Small intestine (tissue), 7 donors: ENCODE measurements around the gene ATP1A3. TPM values are rescaled to one million over a fixed set of nuclear protein-coding genes. Genes with fewer than 3 reads are reported as not detected.
"Not testable (repeated sequence)": the region's sequence is repeated elsewhere in the genome, so short reads cannot be mapped to it uniquely, and the experiment has no call there.

Experiments
- DNase-seq, 2 donors: peaks; one replicate each; pipeline versions ENCODE4 v3.0.0 to v3.0.0-alpha.2; 2013
- FAIRE-seq: peaks from 2 replicates; lab custom pipeline; 2012; peaks lifted over from hg19 to GRCh38; lab: Jason Lieb, UNC
- H3K27ac ChIP-seq, 3 donors: one replicate each; pipeline ENCODE4 v1.5.1; 2013; ENCODE audit warnings: low read length in 2 of 3, mild to moderate bottlenecking in 2 of 3, control low read depth in 1 of 3, inconsistent platforms in 1 of 3, low read depth in 1 of 3, moderate library complexity in 1 of 3
- H3K27me3 ChIP-seq, 3 donors: one replicate each; pipeline ENCODE4 v1.6.1; 2013; ENCODE audit warnings: low read length in 3 of 3, inconsistent platforms in 1 of 3; ENCODE audit not compliant: control insufficient read depth in 3 of 3, insufficient read depth in 3 of 3
- H3K36me3 ChIP-seq, 3 donors: one replicate each; pipeline ENCODE4 v1.6.1; 2013; ENCODE audit warnings: low read length in 3 of 3, inconsistent platforms in 1 of 3, low read depth in 1 of 3, mild to moderate bottlenecking in 1 of 3, moderate library complexity in 1 of 3; ENCODE audit not compliant: control insufficient read depth in 3 of 3, insufficient read depth in 2 of 3
- H3K4me1 ChIP-seq, 3 donors: one replicate each; pipeline ENCODE4 v1.6.1; 2013; ENCODE audit warnings: low read length in 2 of 3, inconsistent platforms in 1 of 3, low read depth in 1 of 3, mild to moderate bottlenecking in 1 of 3, moderate library complexity in 1 of 3; ENCODE audit not compliant: control insufficient read depth in 3 of 3, insufficient read depth in 2 of 3
- H3K4me3 ChIP-seq, 3 donors: one replicate each; pipeline ENCODE4 v1.5.1; 2013; ENCODE audit warnings: low read length in 3 of 3, control low read depth in 1 of 3, inconsistent platforms in 1 of 3, low read depth in 1 of 3, mild to moderate bottlenecking in 1 of 3, moderate library complexity in 1 of 3
- H3K9me3 ChIP-seq, 2 donors: one replicate each; pipeline ENCODE4 v1.6.1; 2013; ENCODE audit warnings: low read depth in 1 of 2, low read length in 1 of 2; ENCODE audit not compliant: control insufficient read depth in 2 of 2, insufficient read depth in 1 of 2
- WGBS, 3 donors: extraction: QIAGEN DNeasy Blood & Tissue Kit; methylation state at CpG; one replicate each; pipeline ENCODE4 v1.1.7; 2013; 5-methylcytosine and 5-hydroxymethylcytosine counted together
- polyA plus RNA-seq, 4 donors: library from polyadenylated mRNA; stranded (reverse) in 3 of 4; unstranded in 1 of 4; fragments of 200-250 nt in 3 of 4; fragments of 120-200 nt in 1 of 4; gene quantifications; one replicate each; pipeline versions ENCODE4 v1.2.1 to v1.2.3, GENCODE V29; 2013
- donor health status: healthy with polysubstance abuse.
- donor health status: control.
- donor health status: control.
- donor health status: Bipolar disorder and iron deficiency.
- donor health status: healthy.

Gene ATP1A3
- polyA plus RNA-seq, 4 donors, result 0.81 to 4.3 (median 1.3) TPM; not detected in 1

DNA sequence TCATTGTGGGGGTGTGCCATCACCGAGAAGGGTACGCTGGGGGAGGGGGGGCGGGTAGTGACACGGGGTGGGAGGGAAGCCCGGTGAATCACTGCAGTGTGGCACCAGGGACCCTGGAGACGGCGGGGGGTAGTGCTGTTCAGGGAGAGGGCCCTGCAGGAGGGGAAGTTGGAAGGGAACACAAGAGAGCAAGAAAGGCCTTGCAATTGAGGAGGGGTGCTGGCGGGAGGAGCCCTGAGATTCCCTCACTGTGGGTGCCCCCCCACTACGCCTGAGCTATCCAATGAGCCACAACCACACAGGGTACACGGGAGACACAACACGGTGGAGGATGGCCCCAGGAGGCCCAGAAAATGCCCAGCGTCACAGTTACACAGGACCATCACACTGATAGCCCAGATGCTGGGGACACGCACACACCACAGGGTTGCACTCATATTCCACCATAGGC, 516 bp upstream of the ATP1A3 start:
- FAIRE-seq (no peak), DNase-seq (no peak)
- Histone ChIP-seq H3K9me3 (no peaks in the 10 kb centered on the region), H3K4me3 (peak overlapping the region in 1 of 3 donors; percentile 45), H3K27me3 (peaks cover 4 to 62% (median 27%) of the 10 kb centered on the region in 3 donors), H3K4me1 (peaks cover 0 to 5% (median 0%) of the 10 kb centered on the region in 3 donors), H3K36me3 (no peaks in the 10 kb centered on the region), H3K27ac (no peak overlapping the region)
- WGBS, 3 donors, result 25 to 26% (median 25%) methylated on average over 12 to 13 of the region's 13 CpGs

- not testable (repeated sequence) for H3K36me3 ChIP-seq, H3K9me3 ChIP-seq, DNase-seq, FAIRE-seq, H3K4me3 ChIP-seq, H3K27ac ChIP-seq, H3K4me1 ChIP-seq
- 70 to 78% (median 73%) methylated on average over 9 to 11 of the region's 11 CpGs for WGBS, 3 donors
- peaks cover 0 to 43% (median 15%) of the 10 kb centered on the region in 3 donors for H3K27me3 ChIP-seq
Measured at GRCh38 chr19:41991925-41992569, 2.0 kb downstream of the ATP1A3 start.

DNA sequence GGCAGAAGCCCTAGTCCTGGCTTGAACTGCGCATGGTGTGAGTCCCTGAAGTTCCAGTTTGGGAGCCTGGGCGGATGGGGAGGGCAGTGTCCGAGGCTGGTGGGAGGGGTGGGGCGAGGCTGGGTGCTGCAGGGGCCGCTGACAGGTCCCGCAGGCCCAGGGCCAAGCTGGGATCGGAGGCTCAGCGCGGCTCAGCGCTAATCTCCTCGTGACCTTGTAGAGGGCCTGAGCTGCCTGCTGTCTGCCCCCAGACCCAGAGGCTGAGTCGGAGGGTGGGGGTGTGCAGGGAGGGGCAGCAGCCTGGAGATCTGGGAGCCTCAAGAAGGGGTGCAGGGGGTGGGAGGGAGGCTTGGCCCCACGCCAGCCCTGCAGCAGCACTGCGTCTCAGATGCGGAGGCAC, 3.0 kb downstream of the ATP1A3 start:
- Histone ChIP-seq H3K9me3 (no peaks in the 10 kb centered on the region), H3K4me3 (no peak overlapping the region), H3K36me3 (no peaks in the 10 kb centered on the region), H3K4me1 (peaks cover 0 to 5% (median 0%) of the 10 kb centered on the region in 3 donors), H3K27me3 (peaks cover 0 to 33% (median 11%) of the 10 kb centered on the region in 3 donors), H3K27ac (no peak overlapping the region)
- 22 to 44% (median 43%) methylated on average over 15 of the region's 15 CpGs for WGBS, 3 donors
- FAIRE-seq (no peak), DNase-seq (no peak)

GRCh38 chr19:41990615-41991014, 3.4 kb downstream of the ATP1A3 start:
- no peak for DNase-seq

GRCh38 chr19:41990028-41990427, 4.0 kb downstream of the ATP1A3 start:
- Histone ChIP-seq H3K4me3 (no peak overlapping the region), H3K9me3 (no peaks in the 10 kb centered on the region), H3K27ac (no peak overlapping the region), H3K36me3 (no peaks in the 10 kb centered on the region), H3K27me3 (peaks cover 0 to 24% (median 6%) of the 10 kb centered on the region in 3 donors), H3K4me1 (peaks cover 0 to 5% (median 0%) of the 10 kb centered on the region in 3 donors)
- FAIRE-seq (no peak), DNase-seq (no peak)
- 83 to 87% (median 87%) methylated on average over 4 of the region's 4 CpGs for WGBS, 3 donors

More at GRCh38 chr19:41990615-41991014, 3.4 kb downstream of the ATP1A3 start:
- Histone ChIP-seq H3K27ac (no peak overlapping the region), H3K36me3 (no peaks in the 10 kb centered on the region), H3K9me3 (no peaks in the 10 kb centered on the region), H3K4me3 (no peak overlapping the region), H3K4me1 (peaks cover 0 to 5% (median 0%) of the 10 kb centered on the region in 3 donors), H3K27me3 (peaks cover 0 to 30% (median 8%) of the 10 kb centered on the region in 3 donors)
- WGBS, 3 donors, result 62 to 84% (median 84%) methylated on average over 2 of the region's 2 CpGs
- no peak for FAIRE-seq

DNA sequence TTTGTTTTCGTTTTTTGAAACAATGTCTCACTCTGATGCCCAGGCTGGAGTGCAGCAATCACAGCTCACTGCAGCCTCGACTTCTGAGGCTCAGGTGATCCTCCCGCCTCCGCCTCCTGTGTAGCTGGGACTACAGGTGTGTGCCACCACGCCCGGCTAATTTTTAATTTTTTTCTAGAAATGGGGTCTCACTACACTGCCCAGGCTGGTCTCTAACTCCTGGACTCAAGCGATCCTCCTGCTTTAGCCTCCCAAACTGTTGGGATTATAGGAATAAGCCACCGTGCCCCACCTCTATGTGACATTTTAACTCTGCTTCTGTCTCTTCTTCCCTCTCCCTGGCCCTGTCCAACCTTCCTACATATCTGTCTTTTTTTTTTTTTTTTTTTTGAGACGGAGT, 5.1 kb downstream of the ATP1A3 start:
- peaks cover 0 to 16% (median 6%) of the 10 kb centered on the region in 3 donors for H3K27me3 ChIP-seq
- H3K9me3 ChIP-seq, result no peaks in the 10 kb centered on the region
- peaks cover 0 to 4% (median 0%) of the 10 kb centered on the region in 3 donors for H3K4me1 ChIP-seq
- H3K27ac ChIP-seq, result no peak overlapping the region
- H3K36me3 ChIP-seq, result no peaks in the 10 kb centered on the region
- FAIRE-seq (no peak), DNase-seq (no peak)
- no peak overlapping the region for H3K4me3 ChIP-seq
- WGBS, 3 donors, result 78 to 88% (median 81%) methylated on average over 9 of the region's 9 CpGs

DNA sequence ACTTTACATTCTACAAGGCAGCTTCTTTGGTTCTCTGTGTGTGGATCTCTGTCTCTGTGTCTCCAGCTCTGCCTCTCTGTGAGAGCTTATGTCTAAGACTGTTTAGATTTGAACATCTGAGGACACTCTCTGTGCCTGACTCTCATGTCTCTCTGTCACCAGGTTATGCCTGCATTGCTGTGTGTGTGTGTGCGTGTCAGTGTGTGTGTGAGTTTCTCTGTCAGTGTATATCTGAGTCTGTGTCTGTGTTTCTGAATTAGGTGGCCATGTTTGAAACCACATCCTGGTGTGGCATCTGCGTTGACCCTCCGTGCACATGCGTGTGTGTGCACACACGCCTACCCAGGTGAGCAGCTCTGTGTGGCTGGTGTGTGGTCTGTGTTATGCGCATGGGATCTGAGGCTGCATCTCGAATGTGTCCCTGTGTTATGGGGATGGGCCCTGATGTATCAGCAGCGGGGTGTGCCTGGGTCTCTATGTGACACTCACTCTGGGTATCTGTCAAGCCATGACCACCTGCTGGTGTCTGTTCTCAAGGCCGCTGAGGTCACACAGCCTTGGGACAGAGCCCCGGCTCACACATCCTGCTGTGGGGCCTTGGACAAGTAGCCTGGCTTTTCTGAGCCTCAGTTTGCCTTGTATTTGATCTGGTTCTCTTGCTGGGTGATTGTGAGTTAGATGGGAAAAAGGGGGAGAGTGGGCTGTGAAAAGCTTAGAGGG, 6.7 kb downstream of the ATP1A3 start:
- no peak overlapping the region for H3K27ac ChIP-seq
- H3K4me3 ChIP-seq, result no peak overlapping the region
- H3K4me1 ChIP-seq, result no peaks in the 10 kb centered on the region
- WGBS, 3 donors, result 76 to 82% (median 77%) methylated on average over 10 of the region's 10 CpGs
- H3K36me3 ChIP-seq, result no peaks in the 10 kb centered on the region
- FAIRE-seq (no peak), DNase-seq (no peak)
- peaks cover 0 to 4% (median 0%) of the 10 kb centered on the region in 3 donors for H3K27me3 ChIP-seq
- no peaks in the 10 kb centered on the region for H3K9me3 ChIP-seq

DNA sequence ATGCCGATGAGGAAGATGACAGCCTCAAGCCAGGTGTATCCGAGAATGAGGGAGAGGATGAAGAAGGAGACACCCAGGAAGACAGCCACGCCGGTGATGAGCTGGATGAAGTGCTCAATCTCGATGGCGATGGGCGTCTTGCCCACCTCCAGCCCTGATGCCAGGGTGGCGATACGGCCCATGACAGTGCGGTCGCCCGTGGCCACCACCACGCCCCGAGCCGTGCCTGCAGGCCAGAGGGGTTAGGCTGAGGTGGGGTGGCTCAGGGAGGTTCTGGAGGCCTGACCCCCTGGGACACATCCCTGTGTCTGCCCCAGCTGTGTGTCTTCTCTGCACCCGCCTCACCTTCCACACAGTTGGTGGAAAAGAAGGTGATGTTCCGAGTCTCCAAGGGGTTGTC, 9.1 kb downstream of the ATP1A3 start:
- H3K36me3 ChIP-seq, result no peaks in the 10 kb centered on the region
- DNase-seq (no peak), FAIRE-seq (no peak)
- no peaks in the 10 kb centered on the region for H3K4me1 ChIP-seq
- 80 to 90% (median 84%) methylated on average over 17 of the region's 17 CpGs for WGBS, 3 donors
- no peak overlapping the region for H3K4me3 ChIP-seq
- peaks cover 0 to 3% (median 0%) of the 10 kb centered on the region in 3 donors for H3K27me3 ChIP-seq
- no peaks in the 10 kb centered on the region for H3K9me3 ChIP-seq
- no peak overlapping the region for H3K27ac ChIP-seq
